Activated CD4-positive, alpha-beta T cell treated with anti-CD3 and anti-CD28 coated beads for 36 hours (primary cell): ENCODE measurements around the gene CDHR3. TPM values are rescaled to one million over a fixed set of nuclear protein-coding genes. Genes with fewer than 3 reads are reported as not detected.

Source experiments
- ATAC-seq: fragments of 200-7000 bp; cut with Tn5 transposase; one replicate; pipeline ENCODE4 v1.10.0; 2021; ENCODE audit warnings: mild to moderate bottlenecking, moderate library complexity
- CTCF ChIA-PET: fragments of 350-600 bp; sonication (Branson Sonifier 250); formaldehyde crosslinking; loops from one replicate; lab custom pipeline; 2021; ENCODE audit warnings: antibody characterized with exemption; lab: Charles Lee
- POLR2A ChIA-PET: fragments of 350-600 bp; sonication (Branson Sonifier 250); formaldehyde crosslinking; loops from one replicate; lab custom pipeline; 2021; ENCODE audit warnings: antibody characterized with exemption, inconsistent platforms; lab: Charles Lee
- DNase-seq: peaks from one replicate; pipeline ENCODE4 v3.0.0-alpha.2; 2020
- H3K27ac Mint-ChIP-seq: one replicate; pipeline ENCODE4 v1.8.0; 2021; ENCODE audit warnings: mixed read lengths
- H3K27me3 Mint-ChIP-seq: one replicate; pipeline ENCODE4 v1.8.0; 2021; ENCODE audit warnings: mixed read lengths
- H3K36me3 Mint-ChIP-seq: one replicate; pipeline ENCODE4 v1.8.0; 2021; ENCODE audit warnings: low read depth, mixed read lengths
- H3K4me1 Mint-ChIP-seq: one replicate; pipeline ENCODE4 v1.8.0; 2021; ENCODE audit warnings: mixed read lengths
- H3K4me3 Mint-ChIP-seq: one replicate; pipeline ENCODE4 v1.8.0; 2021; ENCODE audit warnings: mild to moderate bottlenecking, moderate library complexity, mixed read lengths
- H3K9me3 Mint-ChIP-seq: one replicate; pipeline ENCODE4 v1.8.0; 2021; ENCODE audit warnings: low read depth, mixed read lengths
- intact Hi-C, 2 experiments: fragments of 100-400 bp; cut with DNase I in 1 of 2; cut with micrococcal nuclease in 1 of 2; formaldehyde crosslinking; loops; one replicate each; pipeline versions ENCODE4 v1.14.2 to v1.15.1; 2022 to 2024; cut with DNase I, micrococcal nuclease
- total RNA-seq, 2 experiments: library from RNA; stranded (reverse); gene quantifications; one replicate each; pipeline ENCODE4 v1.2.3, GENCODE V29; 2021

The CDHR3 gene
- total RNA-seq, 2 experiments from 2014 or later: 0.55 to 0.93 TPM

DNA sequence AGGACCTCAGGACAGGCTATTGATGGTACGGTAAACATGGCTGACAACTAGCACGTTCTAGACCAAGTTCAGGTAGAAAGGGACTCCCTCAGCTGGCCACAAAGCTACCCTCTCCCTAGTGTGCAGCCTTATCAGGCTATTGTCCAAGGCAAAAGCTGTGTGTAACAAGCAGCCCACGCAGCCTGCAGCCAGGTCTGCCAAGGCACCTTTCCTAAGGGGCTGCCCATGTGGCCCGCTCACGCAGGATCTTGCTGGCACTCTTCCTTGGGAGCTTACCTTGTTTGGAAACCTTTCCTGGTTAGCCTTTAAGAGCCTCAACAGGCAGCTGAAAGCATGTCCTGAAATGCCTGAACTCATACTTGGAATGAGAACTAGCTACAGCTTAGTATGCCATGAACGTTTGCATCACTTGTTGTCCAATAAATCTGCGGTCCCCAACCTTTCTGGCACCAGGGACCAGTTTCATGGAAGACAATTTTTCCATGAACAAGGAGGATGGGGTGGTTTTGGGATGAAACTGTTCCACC lies 97.4 kb downstream of the CDHR3 start:
- no peaks in the 10 kb centered on the region for H3K27me3 Mint-ChIP-seq
- ChIA-PET POLR2A (interaction anchor here (1.4 kb wide), 1 partner anchor 11 kb away, joined by 4 read pairs; no protein-coding TSS in a partner anchor), CTCF (interaction anchor here (0.7 to 6.6 kb wide), 7 partner anchors 9 to 300 kb away, joined by 3 to 116 read pairs (median 4); no protein-coding TSS in a partner anchor)
- H3K27ac Mint-ChIP-seq: no peak overlapping the region
- H3K9me3 Mint-ChIP-seq: no peaks in the 10 kb centered on the region
- H3K4me3 Mint-ChIP-seq: no peak overlapping the region
- DNase-seq (no peak), ATAC-seq (no peak)
- no peaks in the 10 kb centered on the region for H3K36me3 Mint-ChIP-seq
- intact Hi-C loops: no loop called here
- peaks cover 25% of the 10 kb centered on the region for H3K4me1 Mint-ChIP-seq

DNA sequence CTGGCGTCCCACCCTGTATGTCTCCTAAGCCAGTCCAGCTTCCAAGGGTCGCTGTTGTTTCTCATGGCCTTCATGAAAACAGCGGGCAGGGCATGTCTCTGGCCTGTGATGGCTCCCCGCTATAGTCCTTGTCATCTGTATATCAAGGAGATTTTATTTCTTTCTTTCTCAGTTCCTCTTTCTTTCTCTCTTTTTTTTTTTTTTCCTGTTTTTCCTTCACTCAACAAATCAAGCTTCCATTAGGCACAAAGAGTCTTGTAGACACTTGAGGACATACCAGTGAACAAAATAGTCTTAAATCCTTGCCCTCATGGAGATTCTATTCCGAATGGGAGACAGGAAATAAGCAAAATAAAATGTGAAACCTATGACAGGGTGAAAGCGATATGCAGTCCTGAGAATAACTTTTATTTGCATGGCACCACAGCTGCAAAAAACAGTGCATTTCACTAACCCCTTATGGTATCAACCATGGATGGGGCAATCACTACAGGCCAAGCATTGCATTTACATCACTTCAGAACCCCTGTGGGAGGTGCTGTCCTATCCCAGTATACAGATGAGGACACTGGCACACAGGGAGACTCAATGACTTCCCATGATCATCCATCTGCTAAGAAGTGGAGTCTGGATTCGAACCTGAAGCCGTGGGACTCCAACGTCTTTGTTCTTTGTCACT lies 98.4 kb downstream of the CDHR3 start:
- POLR2A ChIA-PET: interaction anchor here (1.4 kb wide), 1 partner anchor 10 kb away, joined by 4 read pairs; no protein-coding TSS in a partner anchor
- Mint-ChIP-seq H3K9me3 (no peaks in the 10 kb centered on the region), H3K27ac (no peak overlapping the region), H3K4me3 (no peak overlapping the region), H3K4me1 (peaks cover 25% of the 10 kb centered on the region), H3K36me3 (no peaks in the 10 kb centered on the region), H3K27me3 (no peaks in the 10 kb centered on the region)
- ATAC-seq: no peak
- intact Hi-C loops: no loop called here
- CTCF ChIA-PET: interaction anchor here (0.6 to 6.6 kb wide), 9 partner anchors 11 to 298 kb away, joined by 3 to 116 read pairs (median 4); no protein-coding TSS in a partner anchor
- no peak for DNase-seq

DNA sequence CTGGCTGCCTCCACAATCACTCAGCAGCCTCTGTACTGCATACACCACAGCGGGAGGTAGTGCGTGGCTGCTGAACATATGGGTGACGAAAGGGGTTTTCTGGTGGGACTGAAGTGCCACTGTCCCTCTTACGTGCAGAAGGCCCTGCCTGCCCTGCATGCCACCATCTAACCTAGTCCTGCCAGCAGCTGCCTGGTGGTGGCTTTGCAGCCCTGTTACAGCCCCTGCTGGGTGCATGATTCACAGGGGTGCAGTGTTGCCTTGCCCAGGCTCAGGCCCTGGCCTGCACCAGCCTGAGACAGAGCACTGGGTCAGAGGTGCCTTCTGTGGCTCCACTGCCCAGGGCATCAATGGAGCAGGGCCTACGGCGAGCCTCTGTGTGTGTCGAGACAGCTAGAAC lies 98.9 kb downstream of the CDHR3 start:
- H3K27ac Mint-ChIP-seq: no peak overlapping the region
- no peak for DNase-seq
- POLR2A ChIA-PET: interaction anchor here (1.4 kb wide), 1 partner anchor 10 kb away, joined by 4 read pairs; no protein-coding TSS in a partner anchor

DNA sequence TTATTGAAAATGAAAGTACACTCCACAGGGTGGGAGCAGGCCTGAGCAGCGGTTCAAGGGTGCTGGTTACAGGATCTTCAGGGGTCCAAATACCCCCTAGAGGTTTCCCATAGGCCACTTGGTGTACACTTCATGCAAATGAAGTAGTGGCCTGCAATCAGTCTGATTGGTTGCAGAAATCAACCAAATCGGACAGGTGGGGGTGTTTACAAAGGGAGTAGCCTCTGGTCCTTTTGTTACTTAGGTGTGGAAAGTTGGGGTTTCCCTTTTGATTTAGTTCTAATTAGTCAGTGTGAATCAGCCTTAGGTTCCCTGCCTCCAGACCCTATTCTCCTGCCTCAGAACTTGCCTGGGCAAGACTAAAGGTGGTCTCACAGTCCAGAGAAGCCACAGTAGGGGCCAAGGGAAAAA lies 99.5 kb downstream of the CDHR3 start:
- DNase-seq (no peak), ATAC-seq (no peak)
- Mint-ChIP-seq H3K36me3 (no peaks in the 10 kb centered on the region), H3K27ac (no peak overlapping the region), H3K27me3 (no peaks in the 10 kb centered on the region), H3K4me1 (peaks cover 19% of the 10 kb centered on the region), H3K9me3 (no peaks in the 10 kb centered on the region), H3K4me3 (no peak overlapping the region)
- intact Hi-C loops: no loop called here
- CTCF ChIA-PET: interaction anchor here (0.8 to 0.9 kb wide), 2 partner anchors 105 to 299 kb away, joined by 3 read pairs; no protein-coding TSS in a partner anchor
- POLR2A ChIA-PET: no interaction called here

More for the DNA sequence above, 98.9 kb downstream of the CDHR3 start:
- H3K4me1 Mint-ChIP-seq: peaks cover 22% of the 10 kb centered on the region
- no peak for ATAC-seq
- H3K36me3 Mint-ChIP-seq: no peaks in the 10 kb centered on the region
- H3K9me3 Mint-ChIP-seq: no peaks in the 10 kb centered on the region
- intact Hi-C loops: no loop called here
- H3K27me3 Mint-ChIP-seq: no peaks in the 10 kb centered on the region
- CTCF ChIA-PET: interaction anchor here (0.6 to 1.2 kb wide), 4 partner anchors 10 to 298 kb away, joined by 3 to 5 read pairs (median 4); no protein-coding TSS in a partner anchor
- H3K4me3 Mint-ChIP-seq: no peak overlapping the region

DNA sequence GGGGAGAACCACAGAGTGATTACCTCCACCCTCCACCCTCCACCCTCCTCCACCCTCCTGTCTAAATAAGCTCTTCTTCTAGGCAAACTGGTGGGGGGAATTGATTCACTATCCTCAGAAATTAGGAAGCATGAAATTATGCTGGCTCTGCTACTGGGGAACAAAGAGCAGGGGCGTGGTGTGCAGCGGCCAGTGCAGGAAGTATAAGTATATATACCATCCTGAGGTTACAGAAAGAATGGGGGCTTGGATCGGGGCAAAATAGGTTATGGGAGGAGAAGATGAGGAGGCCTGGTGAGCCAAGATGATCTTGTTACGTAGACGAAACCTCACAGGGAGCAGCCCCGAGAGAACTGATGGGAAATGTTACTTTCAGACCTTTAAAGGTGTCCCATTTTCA lies 100.0 kb downstream of the CDHR3 start:
- Mint-ChIP-seq H3K36me3 (no peaks in the 10 kb centered on the region), H3K4me1 (peaks cover 14% of the 10 kb centered on the region), H3K4me3 (no peak overlapping the region), H3K27ac (no peak overlapping the region), H3K27me3 (no peaks in the 10 kb centered on the region), H3K9me3 (no peaks in the 10 kb centered on the region)
- CTCF ChIA-PET: interaction anchor here (0.8 kb wide), 1 partner anchor 104 kb away, joined by 3 read pairs; no protein-coding TSS in a partner anchor
- intact Hi-C loops: no loop called here
- no peak for ATAC-seq
- POLR2A ChIA-PET: no interaction called here
- DNase-seq: no peak

DNA sequence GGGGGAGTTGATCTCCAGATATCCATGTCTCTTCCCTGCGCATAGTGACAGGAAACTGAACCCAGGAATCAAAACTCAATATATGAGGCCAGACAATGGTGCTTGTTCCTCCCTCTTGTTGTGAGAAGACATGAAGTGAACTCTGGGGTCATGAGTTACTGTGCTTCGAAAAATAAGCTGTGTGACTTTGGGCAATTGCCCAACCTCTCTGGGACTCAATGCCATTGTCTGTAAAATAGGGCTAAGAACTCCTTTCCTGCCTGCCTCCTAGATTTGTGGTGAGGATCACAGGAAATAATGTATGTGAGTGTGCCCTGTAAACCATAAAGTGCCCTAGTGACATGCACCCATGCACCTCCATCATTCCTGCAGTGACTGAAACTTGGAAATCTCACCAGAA lies 100.6 kb downstream of the CDHR3 start:
- CTCF ChIA-PET: interaction anchor here (0.7 kb wide), 1 partner anchor 19 kb away, joined by 3 read pairs; no protein-coding TSS in a partner anchor
- Mint-ChIP-seq H3K27ac (no peak overlapping the region), H3K4me3 (no peak overlapping the region)

DNA sequence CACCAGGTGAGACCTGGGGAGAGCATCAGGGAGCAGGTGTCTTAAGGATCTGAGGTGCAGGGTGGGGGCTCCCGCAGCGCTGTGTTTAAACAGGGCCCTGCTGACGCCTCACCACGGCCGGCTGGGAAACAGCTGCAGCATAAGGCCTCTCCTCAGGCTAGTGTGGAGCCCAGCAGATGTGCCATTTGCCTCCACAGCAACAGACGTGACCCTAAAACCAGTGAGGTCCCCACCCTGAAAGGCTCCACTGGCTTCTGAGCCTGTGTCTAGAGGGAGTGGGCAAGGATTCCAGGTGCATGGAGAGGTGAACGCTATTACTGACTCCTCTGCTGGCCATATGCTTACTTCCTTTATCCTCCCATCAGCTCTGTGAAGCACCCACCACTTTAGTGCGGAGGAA lies 101.3 kb downstream of the CDHR3 start:
- H3K36me3 Mint-ChIP-seq: no peaks in the 10 kb centered on the region
- intact Hi-C loops: no loop called here
- POLR2A ChIA-PET: no interaction called here
- no peak overlapping the region for H3K27ac Mint-ChIP-seq
- H3K4me3 Mint-ChIP-seq: no peak overlapping the region
- DNase-seq (no peak), ATAC-seq (no peak)
- no peaks in the 10 kb centered on the region for H3K9me3 Mint-ChIP-seq
- peaks cover 10% of the 10 kb centered on the region for H3K4me1 Mint-ChIP-seq
- CTCF ChIA-PET: no interaction called here
- no peaks in the 10 kb centered on the region for H3K27me3 Mint-ChIP-seq

More for the DNA sequence above, 100.6 kb downstream of the CDHR3 start:
- Mint-ChIP-seq H3K9me3 (no peaks in the 10 kb centered on the region), H3K4me1 (peaks cover 10% of the 10 kb centered on the region), H3K27me3 (no peaks in the 10 kb centered on the region), H3K36me3 (no peaks in the 10 kb centered on the region)
- intact Hi-C loops: no loop called here
- DNase-seq (no peak), ATAC-seq (no peak)
- POLR2A ChIA-PET: no interaction called here

DNA sequence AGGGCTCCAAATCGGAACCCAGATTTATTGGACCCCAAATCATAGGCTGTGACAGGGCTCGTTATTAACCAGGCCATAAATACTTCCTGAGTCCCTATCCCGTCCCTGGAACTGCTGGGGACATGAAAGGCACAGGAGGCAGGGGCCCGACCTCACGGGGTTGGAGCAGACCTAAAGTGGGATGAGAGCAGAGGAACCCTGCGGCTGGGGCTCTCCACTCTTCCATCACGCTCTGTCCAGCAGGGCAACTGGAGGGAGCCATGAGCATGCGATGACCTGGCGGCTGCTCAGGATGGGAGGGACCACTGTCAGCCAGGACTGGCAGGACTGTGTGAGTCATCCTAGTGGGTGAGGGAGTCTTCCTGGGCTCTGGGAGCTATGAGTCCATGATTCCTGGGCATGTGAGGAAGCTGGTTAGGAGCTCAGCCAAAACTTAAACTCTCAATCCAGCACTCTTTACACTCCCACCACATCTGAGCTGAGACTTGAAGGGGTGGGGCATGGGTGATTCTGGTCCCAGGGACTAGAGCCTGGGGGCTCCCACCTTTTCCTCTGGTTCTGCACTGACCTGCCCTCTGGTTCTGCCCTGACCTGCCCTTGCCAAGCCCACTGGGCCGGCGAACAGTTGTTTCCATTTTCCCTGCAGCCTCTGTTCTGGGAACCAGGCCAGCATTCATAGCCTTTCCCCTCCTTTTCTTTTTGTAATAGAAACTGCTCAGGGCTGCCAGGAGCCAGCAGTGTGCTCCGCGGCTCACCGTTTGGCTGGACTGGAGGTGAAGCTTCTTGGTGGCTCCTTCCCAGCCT lies 101.9 kb downstream of the CDHR3 start:
- intact Hi-C loops: no loop called here
- H3K9me3 Mint-ChIP-seq: no peaks in the 10 kb centered on the region
- no peak overlapping the region for H3K27ac Mint-ChIP-seq
- ChIA-PET POLR2A (no interaction called here), CTCF (interaction anchor here (0.7 to 1.2 kb wide), 2 partner anchors 8 to 12 kb away, joined by 3 read pairs; no protein-coding TSS in a partner anchor)
- H3K4me1 Mint-ChIP-seq: peaks cover 15% of the 10 kb centered on the region
- H3K4me3 Mint-ChIP-seq: no peak overlapping the region
- DNase-seq (no peak), ATAC-seq (no peak)
- H3K27me3 Mint-ChIP-seq: no peaks in the 10 kb centered on the region
- no peaks in the 10 kb centered on the region for H3K36me3 Mint-ChIP-seq

DNA sequence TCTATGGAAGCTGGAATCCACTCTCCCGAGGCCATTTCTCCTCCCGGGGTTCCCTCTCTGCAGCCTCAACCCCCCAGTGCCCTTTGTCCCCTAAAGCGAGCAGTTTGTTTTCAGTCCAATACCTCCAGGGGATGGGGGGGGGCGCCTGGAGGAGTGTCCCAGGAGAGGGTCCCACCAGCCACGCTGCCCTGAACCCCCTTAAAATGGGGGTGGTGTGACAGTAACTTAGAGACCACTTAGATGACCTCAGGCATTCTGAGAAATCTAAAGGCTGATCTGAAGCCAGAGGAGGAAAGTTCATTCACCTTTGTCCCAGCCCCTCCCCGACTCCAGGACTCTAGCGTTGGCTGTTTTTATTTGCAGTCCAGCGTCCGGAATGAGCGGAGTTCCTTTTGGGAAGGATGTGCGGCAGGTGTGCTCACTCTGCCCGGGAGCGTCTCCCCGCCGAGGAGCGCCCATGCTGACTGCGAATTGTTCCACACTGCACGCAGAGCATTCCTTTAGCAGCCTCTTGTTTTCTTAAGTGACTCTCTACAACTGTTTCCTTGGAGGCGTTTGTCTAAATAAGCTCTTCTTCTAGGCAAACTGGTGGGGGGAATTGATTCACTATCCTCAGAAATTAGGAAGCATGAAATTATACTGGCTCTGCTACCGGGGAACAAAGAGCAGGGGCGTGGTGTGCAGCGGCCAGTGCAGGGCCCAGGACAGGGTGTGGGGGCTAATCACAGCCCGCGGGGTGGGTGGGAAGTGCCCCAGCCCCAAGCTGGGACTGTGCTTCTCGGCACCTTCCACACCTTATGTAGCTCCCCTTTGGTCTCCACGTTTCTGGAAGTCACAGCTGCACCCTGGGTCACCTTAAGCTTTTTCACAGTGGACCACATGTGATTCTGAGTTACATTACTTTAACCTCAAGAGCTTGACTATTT lies 102.8 kb downstream of the CDHR3 start:
- no peaks in the 10 kb centered on the region for H3K9me3 Mint-ChIP-seq
- H3K4me1 Mint-ChIP-seq: peaks cover 19% of the 10 kb centered on the region
- H3K4me3 Mint-ChIP-seq: no peak overlapping the region
- intact Hi-C loops: no loop called here
- ATAC-seq (no peak), DNase-seq (no peak)
- H3K27ac Mint-ChIP-seq: no peak overlapping the region
- H3K27me3 Mint-ChIP-seq: no peaks in the 10 kb centered on the region
- CTCF ChIA-PET: interaction anchor here (0.7 to 1.2 kb wide), 5 partner anchors 7 to 88 kb away, joined by 3 to 4 read pairs (median 3); no protein-coding TSS in a partner anchor
- POLR2A ChIA-PET: no interaction called here
- no peaks in the 10 kb centered on the region for H3K36me3 Mint-ChIP-seq

DNA sequence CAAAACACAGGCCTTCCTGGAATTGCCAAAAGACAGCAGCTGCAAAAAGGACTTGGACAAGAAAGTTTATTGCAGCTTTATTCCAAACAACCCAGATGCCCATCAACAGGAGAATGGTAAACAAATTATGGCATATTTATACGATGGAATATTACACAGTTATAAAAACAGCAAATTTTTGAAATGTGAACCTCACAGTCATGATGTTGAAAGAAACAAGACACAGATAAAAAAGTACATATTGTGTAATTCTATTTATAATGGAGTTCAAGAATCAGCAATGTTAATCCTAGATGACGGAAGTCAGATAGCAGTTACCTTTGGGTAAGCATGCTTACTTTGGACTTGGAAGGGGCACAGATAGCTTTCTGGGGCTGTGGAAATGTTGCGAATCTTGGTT lies 104.6 kb downstream of the CDHR3 start:
- POLR2A ChIA-PET: no interaction called here
- intact Hi-C loops: no loop called here

More for the DNA sequence above, 104.6 kb downstream of the CDHR3 start:
- H3K27me3 Mint-ChIP-seq: no peaks in the 10 kb centered on the region
- CTCF ChIA-PET: interaction anchor here (0.6 to 1.4 kb wide), 3 partner anchors 10 to 307 kb away, joined by 3 to 5 read pairs (median 3); no protein-coding TSS in a partner anchor
- no peak overlapping the region for H3K27ac Mint-ChIP-seq
- no peaks in the 10 kb centered on the region for H3K9me3 Mint-ChIP-seq
- no peak for ATAC-seq
- no peak for DNase-seq
- peaks cover 31% of the 10 kb centered on the region for H3K4me1 Mint-ChIP-seq
- no peak overlapping the region for H3K4me3 Mint-ChIP-seq
- H3K36me3 Mint-ChIP-seq: no peaks in the 10 kb centered on the region
